KMS-11 (cell line): Measurements from ENCODE around the gene DHX16.
"Not testable (repeated sequence)": the region's sequence is repeated elsewhere in the genome, so short reads cannot be mapped to it uniquely, and the experiment has no call there.

Experiments used
- H2AFZ ChIP-seq: fragments of 200-600 bp; sonication (generic); 2 replicates; pipeline ENCODE4 v1.6.1; 2016; ENCODE audit warnings: antibody characterized with exemption, mixed run types, low read depth
- H3K27ac ChIP-seq: fragments of 200-600 bp; sonication (generic); 2 replicates; pipeline ENCODE4 v1.6.1; 2016; ENCODE audit warnings: mild to moderate bottlenecking, mixed run types
- H3K27me3 ChIP-seq: fragments of 200-600 bp; sonication (generic); 2 replicates; pipeline ENCODE4 v1.6.1; 2017; ENCODE audit warnings: mild to moderate bottlenecking, low read depth, mixed run types, moderate library complexity; ENCODE audit not compliant: insufficient read depth
- H3K36me3 ChIP-seq: fragments of 200-600 bp; sonication (generic); 2 replicates; pipeline ENCODE4 v1.6.1; 2017; ENCODE audit warnings: mild to moderate bottlenecking, mixed run types; ENCODE audit not compliant: insufficient read depth
- H3K4me1 ChIP-seq: fragments of 200-600 bp; sonication (generic); 2 replicates; pipeline ENCODE4 v1.6.1; 2016; ENCODE audit warnings: mild to moderate bottlenecking, low read depth, mixed run types; ENCODE audit not compliant: poor library complexity, severe bottlenecking
- H3K4me2 ChIP-seq: fragments of 200-600 bp; sonication (generic); 2 replicates; pipeline ENCODE4 v1.7.0; 2016; ENCODE audit warnings: mild to moderate bottlenecking, mixed run types
- H3K4me3 ChIP-seq: fragments of 200-600 bp; sonication (generic); IDR thresholded peaks from 2 replicates; pipeline ENCODE4 v1.6.1; 2017; ENCODE audit warnings: low read depth, low read length, mixed read lengths; ENCODE audit not compliant: insufficient read depth
- H3K79me2 ChIP-seq: fragments of 200-600 bp; sonication (generic); 2 replicates; pipeline ENCODE4 v1.6.1; 2016; ENCODE audit warnings: low read depth, mixed run types; ENCODE audit not compliant: insufficient read depth
- H3K9ac ChIP-seq: fragments of 200-600 bp; sonication (generic); 2 replicates; pipeline ENCODE4 v1.6.1; 2016; ENCODE audit warnings: mild to moderate bottlenecking, mixed run types
- H4K20me1 ChIP-seq: fragments of 200-600 bp; sonication (generic); 2 replicates; pipeline ENCODE4 v1.6.1; 2016; ENCODE audit warnings: mild to moderate bottlenecking, mixed run types; ENCODE audit not compliant: insufficient read depth
- TF ChIP-seq, protein P1 (sequence below): fragments of 200-600 bp; sonication (generic); conservative IDR thresholded peaks from 2 replicates; pipeline ENCODE4 v1.6.1; 2017; ENCODE audit warnings: low read depth, mild to moderate bottlenecking, antibody characterized with exemption, low read length, moderate library complexity, mixed read lengths

DHX16 gene

GRCh38 chr6:30672445-30673253 lies at the start of gene DHX16:
DHX16 (minus strand) TSS chr6:30673006; CDS start chr6:30672841, 165 bp downstream.
- H3K4me3 ChIP-seq = no peak within 1 kb of the TSS
- peak within 1 kb of the TSS; percentile 55 for H3K4me2 ChIP-seq
- no peaks in the 10 kb centered on the region for H3K36me3 ChIP-seq
- peak within 1 kb of the TSS; percentile 8; the same call in 1 of the 2 replicates for H3K27ac ChIP-seq
- peak within 1 kb of the TSS; percentile 66 for H2AFZ ChIP-seq
- TF ChIP-seq, protein P1, sequence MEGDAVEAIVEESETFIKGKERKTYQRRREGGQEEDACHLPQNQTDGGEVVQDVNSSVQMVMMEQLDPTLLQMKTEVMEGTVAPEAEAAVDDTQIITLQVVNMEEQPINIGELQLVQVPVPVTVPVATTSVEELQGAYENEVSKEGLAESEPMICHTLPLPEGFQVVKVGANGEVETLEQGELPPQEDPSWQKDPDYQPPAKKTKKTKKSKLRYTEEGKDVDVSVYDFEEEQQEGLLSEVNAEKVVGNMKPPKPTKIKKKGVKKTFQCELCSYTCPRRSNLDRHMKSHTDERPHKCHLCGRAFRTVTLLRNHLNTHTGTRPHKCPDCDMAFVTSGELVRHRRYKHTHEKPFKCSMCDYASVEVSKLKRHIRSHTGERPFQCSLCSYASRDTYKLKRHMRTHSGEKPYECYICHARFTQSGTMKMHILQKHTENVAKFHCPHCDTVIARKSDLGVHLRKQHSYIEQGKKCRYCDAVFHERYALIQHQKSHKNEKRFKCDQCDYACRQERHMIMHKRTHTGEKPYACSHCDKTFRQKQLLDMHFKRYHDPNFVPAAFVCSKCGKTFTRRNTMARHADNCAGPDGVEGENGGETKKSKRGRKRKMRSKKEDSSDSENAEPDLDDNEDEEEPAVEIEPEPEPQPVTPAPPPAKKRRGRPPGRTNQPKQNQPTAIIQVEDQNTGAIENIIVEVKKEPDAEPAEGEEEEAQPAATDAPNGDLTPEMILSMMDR = peak; percentile 81
- no peaks in the 10 kb centered on the region for H3K27me3 ChIP-seq
- no peaks in the 10 kb centered on the region for H4K20me1 ChIP-seq
- H3K9ac ChIP-seq = peak within 1 kb of the TSS; percentile 39; the same call in 1 of the 2 replicates
- H3K79me2 ChIP-seq = peaks cover 17% of the 10 kb centered on the region; the same call in 1 of the 2 replicates
- H3K4me1 ChIP-seq = peaks cover 16% of the 10 kb centered on the region

DNA sequence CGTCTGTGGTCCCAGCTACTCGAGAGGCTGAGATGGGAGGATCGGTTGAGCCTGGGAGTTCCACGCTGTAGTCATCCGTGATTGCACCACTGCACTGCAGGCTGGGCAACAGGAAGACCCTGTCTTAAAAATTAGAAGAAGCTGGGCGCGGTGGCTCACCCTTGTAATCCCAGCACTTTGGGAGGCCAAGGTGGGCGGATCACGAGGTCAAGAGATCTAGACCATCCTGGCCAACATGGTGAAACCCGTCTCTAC lies 49.1 kb upstream of the DHX16 start:
- Histone ChIP-seq H3K27ac (peak overlapping the region; percentile 73), H3K4me1 (peaks cover 51% of the 10 kb centered on the region), H4K20me1 (peaks cover 36% of the 10 kb centered on the region), H3K79me2 (peaks cover 50% of the 10 kb centered on the region), H3K36me3 (peaks cover 23% of the 10 kb centered on the region; the same call in 1 of the 2 replicates), H3K4me2 (peak overlapping the region; percentile 81), H3K9ac (peak overlapping the region; percentile 99)
- H2AFZ ChIP-seq, H3K27me3 ChIP-seq, H3K4me3 ChIP-seq: not testable (repeated sequence)

GRCh38 chr6:30721198-30722024 lies 48.6 kb upstream of the DHX16 start:
- Histone ChIP-seq H3K36me3 (peaks cover 23% of the 10 kb centered on the region; the same call in 1 of the 2 replicates), H4K20me1 (peaks cover 36% of the 10 kb centered on the region), H3K79me2 (peaks cover 50% of the 10 kb centered on the region), H3K27ac (peak overlapping the region; percentile 96), H3K4me2 (peak overlapping the region; percentile 88), H3K9ac (peak overlapping the region; percentile 99), H3K27me3 (no peaks in the 10 kb centered on the region), H3K4me1 (peaks cover 52% of the 10 kb centered on the region), H2AFZ (no peak overlapping the region), H3K4me3 (no peak overlapping the region)
- TF ChIP-seq, protein P1 = no peak; the same call in 1 of the 2 replicates

DNA sequence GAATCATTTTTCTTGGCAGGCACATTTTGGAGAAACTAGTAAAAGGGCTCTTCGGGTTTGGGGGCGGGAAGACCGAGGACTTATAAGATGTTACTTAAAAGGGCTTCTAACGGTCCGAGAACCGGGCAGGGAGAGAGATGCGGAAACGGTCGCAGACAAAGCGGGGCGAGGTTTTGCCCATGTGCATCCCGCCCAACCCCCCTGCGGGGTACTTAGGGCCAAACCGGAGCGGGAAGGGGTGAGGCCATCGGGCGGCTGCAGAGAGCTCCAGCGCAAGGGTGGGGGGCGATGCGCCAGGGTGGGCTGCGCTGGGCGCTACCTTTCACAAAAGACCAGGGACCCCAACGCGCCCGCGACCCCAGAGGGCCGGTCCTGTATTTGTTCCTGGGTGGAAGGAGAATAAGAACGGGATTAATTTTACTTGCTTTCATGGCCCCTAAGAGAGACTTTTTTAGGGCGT lies 48.0 kb upstream of the DHX16 start:
- peak overlapping the region; percentile 99 for H3K9ac ChIP-seq
- H3K4me3 ChIP-seq = no peak overlapping the region
- H4K20me1 ChIP-seq = peaks cover 36% of the 10 kb centered on the region
- H3K27me3 ChIP-seq = no peaks in the 10 kb centered on the region
- H3K4me1 ChIP-seq = peaks cover 59% of the 10 kb centered on the region
- no peak overlapping the region for H2AFZ ChIP-seq
- H3K27ac ChIP-seq = peak overlapping the region; percentile 96
- H3K4me2 ChIP-seq = peak overlapping the region; percentile 88
- TF ChIP-seq, protein P1 = no peak
- peaks cover 56% of the 10 kb centered on the region for H3K79me2 ChIP-seq
- H3K36me3 ChIP-seq = peaks cover 23% of the 10 kb centered on the region; the same call in 1 of the 2 replicates
